ENCODE results near the gene SFXN3. TPM values are rescaled to one million over a fixed set of nuclear protein-coding genes. Genes with fewer than 3 reads are reported as not detected.

SFXN3 gene
- total and polyA plus RNA-seq, 2 of the 8 experiments (the other 6 are each of a cell fraction or from before 2014, with no cell fraction given), result 2.6 to 2.8 TPM

DNA sequence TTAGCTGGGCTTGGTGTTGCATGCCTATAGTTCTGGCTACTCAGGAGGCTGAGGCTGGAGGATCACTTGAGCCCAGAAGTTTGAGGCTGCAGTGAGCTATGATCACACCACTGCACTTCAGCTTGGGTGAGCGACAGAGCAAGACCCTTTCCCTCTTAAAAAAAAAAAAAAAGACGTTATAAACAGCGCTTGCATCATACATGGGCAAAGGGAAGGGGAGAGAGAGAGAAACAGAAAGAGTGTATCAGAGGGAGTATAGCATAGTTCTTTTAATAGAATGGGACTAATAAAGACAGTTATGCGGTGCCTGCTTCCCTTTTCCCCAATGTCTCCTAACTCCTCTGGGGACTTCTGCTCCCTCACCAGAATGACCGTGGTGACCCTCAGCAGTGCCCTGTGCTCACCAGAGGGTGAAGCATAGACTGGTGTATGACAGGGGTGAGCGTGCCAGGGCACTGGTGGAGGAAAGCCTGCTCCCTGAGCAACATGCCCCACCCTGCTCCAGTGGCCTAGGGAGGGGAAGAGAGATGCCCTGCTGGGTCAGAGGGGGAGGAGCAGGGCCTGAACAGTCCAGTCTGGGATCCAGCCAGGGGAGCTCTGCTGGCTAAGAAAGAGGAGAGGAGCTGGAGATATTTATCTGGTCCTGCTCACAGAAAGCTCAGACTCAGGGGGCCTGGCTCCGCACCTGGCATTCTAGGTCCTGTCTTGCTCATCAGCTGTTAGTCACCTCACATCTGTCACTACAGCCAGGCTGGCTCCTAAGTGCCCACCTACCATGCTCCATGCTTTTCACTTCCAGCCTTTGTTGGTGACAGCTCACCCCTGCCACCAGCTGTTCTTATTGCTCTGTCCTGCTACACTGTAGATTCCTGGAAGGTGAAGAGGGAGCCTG, 2.3 kb upstream of the SFXN3 start (continued):
- TF ChIP-seq POLR2A (IDR thresholded peaks at IDR 0.05; ENCODE audit: control extremely low read depth in 1 of 2, low read depth in 2 of 2, low read length in 2 of 2) (no peak), CBX5 (IDR thresholded peaks at IDR 0.05; ENCODE audit: low read depth, low read length) (no peak), POU5F1 (IDR thresholded peaks at IDR 0.05; ENCODE audit: low read depth, low read length) (no peak), CTBP2 (IDR thresholded peaks at IDR 0.05; ENCODE audit: borderline replicate concordance, insufficient read depth, insufficient read length, low read length) (no peak), KDM4A (IDR thresholded peaks at IDR 0.05; ENCODE audit: low read depth, low read length, severe bottlenecking) (no peak), SRF (IDR thresholded peaks at IDR 0.05; ENCODE audit: low read depth, low read length) (no peak), TAF7 (optimal IDR thresholded peaks at IDR 0.05; ENCODE audit: borderline replicate concordance, low read depth, low read length) (no peak)
- TF ChIP-seq, protein P1, sequence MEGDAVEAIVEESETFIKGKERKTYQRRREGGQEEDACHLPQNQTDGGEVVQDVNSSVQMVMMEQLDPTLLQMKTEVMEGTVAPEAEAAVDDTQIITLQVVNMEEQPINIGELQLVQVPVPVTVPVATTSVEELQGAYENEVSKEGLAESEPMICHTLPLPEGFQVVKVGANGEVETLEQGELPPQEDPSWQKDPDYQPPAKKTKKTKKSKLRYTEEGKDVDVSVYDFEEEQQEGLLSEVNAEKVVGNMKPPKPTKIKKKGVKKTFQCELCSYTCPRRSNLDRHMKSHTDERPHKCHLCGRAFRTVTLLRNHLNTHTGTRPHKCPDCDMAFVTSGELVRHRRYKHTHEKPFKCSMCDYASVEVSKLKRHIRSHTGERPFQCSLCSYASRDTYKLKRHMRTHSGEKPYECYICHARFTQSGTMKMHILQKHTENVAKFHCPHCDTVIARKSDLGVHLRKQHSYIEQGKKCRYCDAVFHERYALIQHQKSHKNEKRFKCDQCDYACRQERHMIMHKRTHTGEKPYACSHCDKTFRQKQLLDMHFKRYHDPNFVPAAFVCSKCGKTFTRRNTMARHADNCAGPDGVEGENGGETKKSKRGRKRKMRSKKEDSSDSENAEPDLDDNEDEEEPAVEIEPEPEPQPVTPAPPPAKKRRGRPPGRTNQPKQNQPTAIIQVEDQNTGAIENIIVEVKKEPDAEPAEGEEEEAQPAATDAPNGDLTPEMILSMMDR (IDR thresholded peaks at IDR 0.05; ENCODE audit: control extremely low read depth in 1 of 3, insufficient read depth in 1 of 3, low read depth in 1 of 3, low read length in 3 of 3), result no peak
- TF ChIP-seq, protein P2, sequence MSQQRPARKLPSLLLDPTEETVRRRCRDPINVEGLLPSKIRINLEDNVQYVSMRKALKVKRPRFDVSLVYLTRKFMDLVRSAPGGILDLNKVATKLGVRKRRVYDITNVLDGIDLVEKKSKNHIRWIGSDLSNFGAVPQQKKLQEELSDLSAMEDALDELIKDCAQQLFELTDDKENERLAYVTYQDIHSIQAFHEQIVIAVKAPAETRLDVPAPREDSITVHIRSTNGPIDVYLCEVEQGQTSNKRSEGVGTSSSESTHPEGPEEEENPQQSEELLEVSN (IDR thresholded peaks at IDR 0.05), result no peak

All from H1 (cell line).